Osteoblast (primary cell): ENCODE data around the gene TLR10. TPM values are rescaled to one million over a fixed set of nuclear protein-coding genes. Genes with fewer than 3 reads are reported as not detected.
A peak's percentile ranks its signal among the peaks of the same experiment; 100 is the strongest.

ENCODE experiments used
- DNase-seq: peaks from one replicate; pipeline ENCODE4 v3.0.0; 2011; ENCODE audit warnings: low spot score, mixed read lengths; ENCODE audit not compliant: insufficient read length; ENCODE audit errors: missing footprints
- H2AFZ ChIP-seq: 2 replicates; pipeline ENCODE4 v1.6.0; 2011; ENCODE audit warnings: mild to moderate bottlenecking, low read length
- H3K27ac ChIP-seq: 2 replicates; pipeline ENCODE4 v1.5.1; 2011; ENCODE audit warnings: mild to moderate bottlenecking, low read depth, low read length, moderate library complexity
- H3K27me3 ChIP-seq: 2 replicates; pipeline ENCODE4 v1.6.0; 2012; ENCODE audit warnings: mild to moderate bottlenecking, control low read depth, inconsistent platforms, low read length, moderate library complexity; ENCODE audit not compliant: insufficient read depth
- H3K36me3 ChIP-seq: 2 replicates; pipeline ENCODE4 v1.5.1; 2011; ENCODE audit warnings: mild to moderate bottlenecking, low read length, control low read depth, moderate library complexity; ENCODE audit not compliant: insufficient read depth
- H3K4me1 ChIP-seq: 2 replicates; pipeline ENCODE4 v1.5.1; 2011; ENCODE audit warnings: mild to moderate bottlenecking, low read length, control low read depth, moderate library complexity; ENCODE audit not compliant: insufficient read depth
- H3K4me2 ChIP-seq: 2 replicates; pipeline ENCODE4 v1.6.0; 2011; ENCODE audit warnings: mild to moderate bottlenecking, low read length; ENCODE audit not compliant: insufficient read depth
- H3K4me3 ChIP-seq: fragments of 200-600 bp; sonication (generic); 3 replicates; pipeline ENCODE4 v1.5.1; 2012; ENCODE audit warnings: mild to moderate bottlenecking, low read length, inconsistent platforms; ENCODE audit not compliant: insufficient read depth
- H3K79me2 ChIP-seq: 2 replicates; pipeline ENCODE4 v1.6.0; 2012; ENCODE audit warnings: mild to moderate bottlenecking, low read length, control low read depth, inconsistent platforms; ENCODE audit not compliant: insufficient read depth
- H3K9me3 ChIP-seq: 2 replicates; pipeline ENCODE4 v1.5.1; 2011; ENCODE audit warnings: low read depth, low read length, control low read depth
- H4K20me1 ChIP-seq: 2 replicates; pipeline ENCODE4 v1.6.0; 2012; ENCODE audit warnings: mild to moderate bottlenecking, low read length, control low read depth; ENCODE audit not compliant: insufficient read depth
- CTCF ChIP-seq: IDR thresholded peaks from 2 replicates; pipeline ENCODE4 v1.5.1; 2011; ENCODE audit warnings: mild to moderate bottlenecking, low read depth, low read length, moderate library complexity; ENCODE audit errors: extremely low read depth
- total RNA-seq: library from RNA; depleted of rRNA; stranded (reverse); fragments of >200 nt; gene quantifications from 2 replicates; pipeline ENCODE4 v1.2.3, GENCODE V29; 2012

Gene TLR10
- total RNA-seq, 1 donor, result not detected

GRCh38 chr4:38733663-38734062 is 49.1 kb downstream of the TLR10 start:
- H3K27ac ChIP-seq, result no peak overlapping the region
- H3K36me3 ChIP-seq, result no peaks in the 10 kb centered on the region
- H3K4me3 ChIP-seq, result no peak overlapping the region
- H3K27me3 ChIP-seq, result no peaks in the 10 kb centered on the region
- no peak for DNase-seq
- H3K9me3 ChIP-seq, result no peaks in the 10 kb centered on the region
- no peak for TF ChIP-seq CTCF
- H3K4me1 ChIP-seq, result peaks cover 7% of the 10 kb centered on the region
- no peaks in the 10 kb centered on the region for H4K20me1 ChIP-seq
- no peak overlapping the region for H2AFZ ChIP-seq
- H3K79me2 ChIP-seq, result no peaks in the 10 kb centered on the region
- no peak overlapping the region for H3K4me2 ChIP-seq

- H3K79me2 ChIP-seq, result no peaks in the 10 kb centered on the region
- DNase-seq, result peak; percentile 91
- H3K27ac ChIP-seq, result peak overlapping the region; percentile 54
- no peaks in the 10 kb centered on the region for H3K36me3 ChIP-seq
- TF ChIP-seq CTCF, result peak; percentile 98
- H3K4me2 ChIP-seq, result peak overlapping the region; percentile 48
- no peaks in the 10 kb centered on the region for H3K27me3 ChIP-seq
- H4K20me1 ChIP-seq, result no peaks in the 10 kb centered on the region
- H2AFZ ChIP-seq, result no peak overlapping the region
- no peak overlapping the region for H3K4me3 ChIP-seq
- H3K9me3 ChIP-seq, result no peaks in the 10 kb centered on the region
- peaks cover 7% of the 10 kb centered on the region for H3K4me1 ChIP-seq
These were observed 51.8 kb downstream of the TLR10 start for GRCh38 chr4:38730830-38731646.

GRCh38 chr4:38730493-38730829 is 52.3 kb downstream of the TLR10 start:
- H3K79me2 ChIP-seq, result no peaks in the 10 kb centered on the region
- H3K9me3 ChIP-seq, result no peaks in the 10 kb centered on the region
- no peaks in the 10 kb centered on the region for H4K20me1 ChIP-seq
- no peak overlapping the region for H2AFZ ChIP-seq
- H3K4me2 ChIP-seq, result peak overlapping the region; percentile 48
- H3K36me3 ChIP-seq, result no peaks in the 10 kb centered on the region
- peaks cover 7% of the 10 kb centered on the region for H3K4me1 ChIP-seq
- no peaks in the 10 kb centered on the region for H3K27me3 ChIP-seq
- no peak for TF ChIP-seq CTCF
- H3K27ac ChIP-seq, result peak overlapping the region; percentile 54
- no peak for DNase-seq
- H3K4me3 ChIP-seq, result no peak overlapping the region

GRCh38 chr4:38728631-38729141 is 54.1 kb downstream of the TLR10 start:
- Histone ChIP-seq H3K4me3 (no peak overlapping the region), H4K20me1 (no peaks in the 10 kb centered on the region), H3K36me3 (no peaks in the 10 kb centered on the region), H3K27ac (no peak overlapping the region), H2AFZ (no peak overlapping the region), H3K79me2 (no peaks in the 10 kb centered on the region), H3K9me3 (no peaks in the 10 kb centered on the region), H3K4me1 (peaks cover 7% of the 10 kb centered on the region), H3K27me3 (no peaks in the 10 kb centered on the region), H3K4me2 (no peak overlapping the region)
- DNase-seq, result no peak
- TF ChIP-seq CTCF, result no peak
